HS-5 (cell line): ENCODE measurements around the gene SBF1.

Source experiments
- DNase-seq: peaks from one replicate; pipeline ENCODE4 v3.0.0-alpha.2; 2012; ENCODE audit warnings: low read depth

The SBF1 gene

DNA sequence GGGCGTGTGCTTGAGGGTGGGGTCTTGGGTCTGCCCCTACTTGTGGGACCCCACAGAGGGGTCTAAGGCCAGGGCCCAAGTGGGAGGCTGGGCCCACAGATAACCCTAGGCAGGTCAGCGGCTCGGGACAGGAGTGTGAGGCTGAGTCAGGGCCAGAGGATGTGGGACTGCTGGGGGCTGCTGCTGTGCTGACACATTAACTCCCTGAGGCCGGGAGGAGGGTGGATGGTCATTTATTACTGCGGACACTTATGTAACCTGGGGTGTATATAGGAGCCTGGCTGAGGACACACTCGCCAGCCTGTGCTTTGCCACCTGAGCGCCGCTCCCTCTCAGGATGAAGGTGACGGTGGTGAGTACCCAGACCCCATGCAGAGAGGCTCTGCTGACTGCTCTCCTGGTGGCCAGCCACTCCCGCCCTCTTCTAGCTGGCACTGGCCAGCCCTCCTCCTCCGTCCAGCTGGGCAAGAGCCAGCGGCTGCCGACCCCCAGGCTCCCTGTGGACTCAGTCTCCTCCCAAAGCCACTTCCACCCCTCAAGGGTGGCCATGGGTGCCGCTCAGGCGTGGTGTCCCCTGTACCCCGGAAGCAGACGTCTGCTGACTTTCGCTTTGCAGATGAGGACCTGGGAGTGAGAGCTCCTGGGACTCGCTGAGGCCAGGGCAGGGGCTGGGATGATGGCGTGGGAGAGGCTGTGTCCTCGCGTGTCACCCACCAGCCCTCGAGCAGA is 11.9 kb upstream of the SBF1 start, which contains the start of gene MIOX:
MIOX (plus strand) TSS at position 299 of the 729 bp plus-strand sequence; CDS start at position 338, 39 bp downstream.
- no peak for DNase-seq

DNA sequence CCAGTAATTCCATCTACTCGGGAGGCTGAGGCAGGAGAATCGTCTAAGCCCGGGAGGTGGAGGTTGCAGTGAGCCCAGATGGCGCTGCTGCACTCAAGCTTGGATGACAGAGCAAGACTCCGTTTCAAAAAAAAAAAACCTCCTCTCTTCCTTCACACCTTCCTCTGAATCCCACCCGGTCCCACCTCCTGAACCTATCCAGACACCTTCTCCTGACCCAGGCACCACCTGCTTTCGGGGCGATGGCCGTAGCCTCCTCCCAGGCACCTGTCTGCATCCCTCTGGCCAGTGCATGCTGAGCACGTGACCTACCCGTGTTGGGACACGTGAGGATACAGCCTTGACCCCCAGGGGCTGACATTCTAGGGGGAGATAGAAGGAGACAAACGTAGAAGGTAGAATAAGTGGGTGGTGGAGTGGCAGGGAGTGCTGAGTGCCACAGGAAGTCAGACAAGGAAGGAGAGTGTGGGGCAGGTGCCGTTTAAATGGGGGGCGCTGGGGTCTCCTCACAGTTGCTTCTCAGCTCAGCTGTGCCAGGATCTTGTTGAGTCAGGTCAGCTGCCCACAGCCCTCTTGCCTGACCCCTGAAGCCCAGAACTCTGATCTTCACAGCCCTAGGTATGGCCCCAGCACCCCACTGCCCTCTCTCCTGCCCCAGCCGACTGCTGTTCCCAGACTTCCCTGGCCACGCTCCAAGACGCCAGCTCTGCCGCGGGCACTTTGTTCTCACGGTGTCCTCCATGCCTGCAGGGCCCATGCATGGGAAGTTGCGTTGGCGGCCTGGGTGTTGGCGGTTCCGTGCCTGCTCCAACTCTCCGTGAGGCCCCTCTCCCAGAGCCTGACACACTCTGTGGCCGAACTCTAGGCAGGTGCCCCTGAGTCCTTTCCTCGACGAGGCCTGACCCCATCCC is 10.6 kb upstream of the SBF1 start:
- DNase-seq = no peak

- no peak for DNase-seq
Observed at GRCh38 chr22:50483977-50484853, 9.4 kb upstream of the SBF1 start.

DNA sequence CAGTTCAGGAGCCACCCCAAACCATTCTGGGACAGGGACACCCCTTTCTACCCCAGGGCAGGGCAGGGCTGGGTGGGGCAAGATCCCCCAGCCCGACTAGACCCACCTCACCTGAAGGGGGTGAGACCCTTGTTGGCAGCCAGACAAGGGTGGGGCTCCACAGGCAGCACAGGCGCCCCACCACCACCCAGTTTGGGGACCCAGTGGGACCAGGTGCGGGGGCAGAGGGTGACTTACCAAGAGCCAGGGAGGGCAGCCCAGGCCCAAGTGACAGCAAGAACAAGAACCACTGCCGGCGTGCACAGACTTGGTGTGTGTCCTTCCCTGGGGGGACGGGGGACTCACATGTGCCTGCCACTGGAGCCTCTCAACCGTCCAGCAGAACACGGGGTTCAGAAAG is 8.7 kb upstream of the SBF1 start:
- no peak for DNase-seq

DNA sequence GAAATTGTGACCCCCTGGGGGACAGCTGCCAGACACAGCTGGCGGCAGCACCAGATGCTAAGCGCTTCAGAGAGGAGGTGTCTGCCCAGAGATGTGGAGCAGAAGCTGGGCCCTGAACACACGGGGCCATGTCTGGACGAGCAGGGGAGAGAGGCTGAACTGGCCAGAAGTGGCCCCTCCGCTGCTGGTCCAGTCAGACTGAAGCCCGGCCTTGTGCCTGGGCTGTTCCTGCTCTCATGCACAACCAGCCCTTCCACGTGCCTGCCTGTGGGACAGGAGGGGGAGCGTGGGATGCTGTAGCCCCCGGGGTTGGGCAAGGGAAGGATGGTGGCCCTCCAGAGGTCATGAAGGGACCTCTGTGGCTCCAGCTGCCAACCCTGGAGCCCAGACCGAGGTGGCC is 8.3 kb upstream of the SBF1 start:
- no peak for DNase-seq

DNA sequence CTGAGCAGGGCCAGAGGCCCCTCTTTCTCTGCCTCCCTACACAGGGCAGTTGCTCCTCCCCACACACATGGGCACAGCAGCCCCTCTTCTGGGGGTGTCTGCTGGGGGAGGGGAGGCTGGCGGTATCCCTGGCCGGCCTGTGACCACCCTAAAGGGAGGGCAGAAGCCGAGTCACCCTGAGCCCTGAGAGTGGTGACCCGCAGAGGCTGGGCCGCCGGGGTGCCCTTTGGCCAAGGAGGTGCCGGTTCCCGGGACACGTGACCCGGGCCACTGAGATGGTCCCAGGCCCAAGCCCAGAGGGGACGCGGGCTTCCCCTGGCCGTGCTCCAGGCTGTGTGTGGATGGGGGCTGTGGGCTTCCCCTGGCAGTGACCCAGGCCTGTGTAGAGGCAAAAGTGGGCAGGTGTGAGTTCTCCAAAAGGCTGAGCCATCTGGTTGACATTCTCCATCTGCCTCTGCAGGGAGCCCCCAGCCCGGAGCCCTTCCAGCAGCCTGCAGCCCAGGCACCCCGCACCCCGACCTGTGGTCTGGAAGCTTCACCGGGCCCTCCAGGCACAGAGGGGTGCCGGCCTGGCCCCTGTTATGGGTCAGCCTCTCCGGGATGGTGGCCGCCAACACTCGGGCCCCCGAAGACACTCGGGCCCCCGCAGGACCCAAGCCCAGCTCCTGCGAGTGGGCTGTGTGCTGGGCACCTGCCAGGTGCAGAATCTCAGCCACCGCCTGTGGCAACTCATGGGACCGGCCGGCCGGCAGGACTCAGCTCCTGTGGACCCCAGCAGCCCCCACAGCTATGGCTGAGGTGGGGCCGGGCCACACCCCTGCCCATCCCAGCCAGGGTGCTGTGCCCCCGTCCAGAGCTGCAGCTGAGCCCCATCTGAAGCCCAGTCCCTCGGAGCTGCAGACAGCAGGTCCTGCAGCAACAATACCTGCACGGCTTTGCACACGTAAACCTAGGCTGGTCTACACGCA is 7.6 kb upstream of the SBF1 start:
- no peak for DNase-seq

DNA sequence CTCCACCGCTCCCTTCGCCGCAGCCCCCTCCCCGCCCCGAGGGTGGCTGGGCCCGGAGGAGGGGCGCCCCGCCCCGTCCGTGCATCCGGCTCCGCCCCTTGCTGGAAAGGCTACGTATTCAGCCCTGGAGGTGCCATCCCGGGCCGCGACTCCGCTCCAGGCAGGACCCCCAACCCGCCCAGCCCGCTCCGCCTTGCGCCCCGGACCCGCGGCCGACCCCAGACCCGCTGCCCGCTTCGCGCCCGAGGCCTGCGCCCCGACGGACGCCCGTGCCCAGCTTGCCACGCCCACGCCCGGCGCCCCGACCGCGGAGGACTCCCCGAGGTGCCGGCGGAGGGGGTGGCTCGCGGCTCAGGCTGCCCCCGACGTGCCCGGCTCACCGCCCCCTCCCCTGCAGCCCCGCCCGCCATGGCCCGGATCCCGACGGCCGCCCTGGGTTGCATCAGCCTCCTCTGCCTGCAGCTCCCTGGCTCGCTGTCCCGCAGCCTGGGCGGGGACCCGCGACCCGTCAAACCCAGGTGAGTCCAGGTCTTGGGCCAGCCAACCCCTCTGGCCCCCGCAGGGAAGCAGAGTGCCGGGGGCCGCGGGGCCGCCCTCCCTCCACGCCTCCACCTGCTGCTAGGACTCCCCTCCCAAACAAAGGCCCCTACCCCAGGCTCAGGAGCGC is 6.7 kb upstream of the SBF1 start, which contains the start of gene ADM2:
ADM2 (plus strand) TSS at position 104 of the 667 bp plus-strand sequence; CDS start at position 409, 305 bp downstream.
- no peak for DNase-seq

DNA sequence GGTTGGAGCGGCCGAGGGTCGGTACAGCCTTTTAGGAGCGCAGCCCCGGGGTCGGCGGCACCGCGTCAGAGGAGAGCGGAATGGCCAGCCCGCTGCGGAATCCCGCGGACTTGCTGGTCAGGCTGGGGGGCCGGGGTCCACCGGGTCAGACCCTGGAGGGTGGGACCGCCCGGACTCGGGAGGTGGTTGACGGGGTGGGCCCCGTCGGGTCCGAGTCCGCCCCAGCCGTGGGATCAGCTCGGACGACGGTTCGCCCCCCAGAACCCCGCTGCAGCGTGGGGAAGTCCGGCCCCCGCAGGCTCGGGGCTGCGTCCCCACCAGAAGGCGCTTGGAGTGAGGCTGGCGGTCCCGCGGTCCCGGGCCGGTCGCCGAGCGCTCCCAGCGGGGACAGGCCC is 6.2 kb upstream of the SBF1 start:
- DNase-seq = no peak

DNA sequence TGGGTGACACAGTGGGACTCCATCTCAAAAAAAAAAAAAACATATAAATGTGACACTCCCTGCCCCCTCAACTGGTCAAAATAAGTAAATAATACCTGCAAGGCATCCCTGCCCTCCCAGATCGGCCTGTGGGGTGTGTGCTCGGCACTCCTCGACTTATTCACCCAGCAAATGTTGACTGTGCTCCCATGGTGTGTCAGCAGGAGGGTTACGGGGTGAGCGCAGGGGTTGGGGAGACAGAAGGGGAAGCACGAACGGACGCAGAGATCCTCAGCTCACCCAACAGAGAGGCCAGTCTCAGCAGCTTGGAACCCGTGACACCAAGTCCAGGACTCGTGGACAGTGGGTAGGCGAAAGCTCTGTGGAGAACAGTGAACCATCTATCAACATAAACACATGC is 4.9 kb upstream of the SBF1 start:
- DNase-seq = no peak

DNA sequence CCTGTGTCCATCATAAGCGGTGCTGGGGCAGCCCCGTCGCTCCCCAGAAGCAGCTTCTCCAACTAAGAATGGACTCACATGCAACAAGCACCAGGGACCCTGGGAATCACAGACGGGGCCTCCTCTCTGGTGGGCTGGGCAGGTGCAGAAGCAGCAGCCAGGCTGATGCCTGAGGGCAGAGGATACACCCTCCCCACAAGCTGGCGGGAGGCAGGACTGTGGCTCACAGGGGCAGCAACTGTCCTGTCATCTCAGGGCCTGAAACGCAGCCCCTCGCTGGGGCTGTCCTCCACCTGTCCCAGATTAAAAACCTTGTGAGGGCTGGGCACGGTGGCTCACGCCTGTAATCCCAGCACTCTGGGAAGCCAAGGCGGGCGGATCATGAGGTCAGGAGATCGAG is 3.1 kb upstream of the SBF1 start:
- DNase-seq = no peak

GRCh38 chr22:50476868-50477267 is 2.0 kb upstream of the SBF1 start:
- no peak for DNase-seq

GRCh38 chr22:50475652-50476002 is 792 bp upstream of the SBF1 start:
- DNase-seq = no peak

GRCh38 chr22:50473855-50474671 is 772 bp downstream of the SBF1 start:
- no peak for DNase-seq

GRCh38 chr22:50473088-50473487 is 1.7 kb downstream of the SBF1 start:
- DNase-seq = no peak

DNA sequence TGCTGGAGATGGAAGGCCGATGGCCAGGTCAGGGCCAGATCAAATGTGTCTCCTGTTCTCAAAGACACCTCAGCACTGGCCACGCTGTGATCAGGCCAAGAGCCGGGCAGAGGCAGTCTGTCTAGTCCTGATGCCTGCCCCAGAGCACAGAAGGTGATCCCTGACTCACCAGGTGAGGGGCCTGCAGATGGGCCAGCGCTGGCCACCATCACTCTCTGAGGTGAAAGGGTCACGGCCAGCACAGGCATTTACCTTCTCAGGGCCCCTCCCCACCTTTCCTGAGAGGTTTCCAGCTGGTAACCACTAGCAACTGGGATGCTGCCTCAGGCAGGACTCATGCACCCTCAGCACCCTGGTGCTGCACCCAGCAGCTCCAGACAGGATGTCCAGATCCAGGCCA is 2.9 kb downstream of the SBF1 start:
- DNase-seq = no peak

DNA sequence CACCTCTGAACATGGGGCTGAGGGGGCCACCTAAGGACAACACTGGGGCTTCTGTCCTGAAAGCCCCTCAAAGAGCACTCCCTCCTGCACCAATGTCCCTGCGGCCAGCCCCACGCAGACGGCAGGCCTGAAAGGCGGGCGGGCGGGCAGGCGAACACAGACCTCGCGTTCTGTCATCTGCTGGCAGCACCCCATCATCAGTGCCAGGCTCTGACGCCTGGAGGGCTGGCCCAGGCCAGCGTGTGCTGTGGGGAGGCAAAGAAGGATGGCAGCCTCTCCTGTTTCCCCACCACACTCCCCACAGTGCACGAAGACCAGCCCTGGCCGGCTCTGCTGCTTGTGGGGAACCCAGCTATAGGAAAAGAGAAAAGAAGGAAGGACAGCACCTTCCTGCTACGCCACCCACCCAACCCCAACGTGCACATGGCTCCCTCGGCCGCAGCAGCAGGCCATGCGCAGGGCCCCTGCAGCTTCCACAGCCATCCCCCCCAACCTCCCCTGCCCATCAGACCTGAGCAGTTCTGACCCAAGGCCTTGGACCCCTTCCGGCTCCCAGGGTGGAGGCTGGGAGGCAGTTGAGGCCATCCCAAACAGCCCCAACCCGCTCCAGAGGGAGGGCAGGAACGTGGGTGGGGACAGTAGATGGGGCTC is 3.5 kb downstream of the SBF1 start:
- no peak for DNase-seq

GRCh38 chr22:50470491-50470890 is 4.3 kb downstream of the SBF1 start:
- DNase-seq = no peak

- no peak for DNase-seq
Observed at GRCh38 chr22:50469377-50470305, 5.2 kb downstream of the SBF1 start.
